Thyroid gland (tissue), 4 donors: ENCODE results near the gene COL9A3. TPM values are rescaled to one million over a fixed set of nuclear protein-coding genes. Genes with fewer than 3 reads are reported as not detected.

Source experiments
- DNase-seq, 2 donors: peaks; one replicate each; pipeline ENCODE4 v3.0.0-alpha.2; 2019
- H3K27ac ChIP-seq, 3 donors: fragments of 200-600 bp; sonication (generic); 1 replicate in 2 of 3; 2 replicates in 1 of 3; pipeline ENCODE4 v1.5.1; 2016 to 2019; ENCODE audit warnings: mild to moderate bottlenecking in 1 of 3, moderate library complexity in 1 of 3
- H3K27me3 ChIP-seq: fragments of 200-600 bp; sonication (generic); one replicate; pipeline ENCODE4 v1.5.1; 2019
- H3K36me3 ChIP-seq, 2 donors: fragments of 200-600 bp; sonication (generic); one replicate each; pipeline ENCODE4 v1.5.1; 2016 to 2019
- H3K4me1 ChIP-seq, 2 donors: fragments of 200-600 bp; sonication (generic); one replicate each; pipeline ENCODE4 v1.5.1; 2017 to 2019
- H3K4me3 ChIP-seq, 3 donors: fragments of 200-600 bp; sonication (generic); replicated peaks in 1 of 3; 1 replicate in 2 of 3; 2 replicates in 1 of 3; pipeline ENCODE4 v1.5.1; 2016; ENCODE audit warnings: mild to moderate bottlenecking in 1 of 3
- H3K9me3 ChIP-seq: fragments of 200-600 bp; sonication (generic); one replicate; pipeline ENCODE4 v1.5.1; 2017
- POLR2A ChIP-seq, 2 donors: fragments of 450-650 bp; IDR thresholded peaks; one replicate each; pipeline ENCODE4 v1.6.1; 2017; ENCODE audit warnings: antibody characterized with exemption in 2 of 2, mild to moderate bottlenecking in 2 of 2, moderate library complexity in 1 of 2
- WGBS, 2 donors: methylation state at CpG; one replicate each; pipeline ENCODE4 v1.1.5; 2017; 5-methylcytosine and 5-hydroxymethylcytosine counted together
- intact Hi-C: fragments of 100-400 bp; cut with DNase I; formaldehyde crosslinking; loops from one replicate; pipeline ENCODE4 v1.15.1; 2023
- total RNA-seq, 4 donors: library from RNA; depleted of rRNA; stranded (reverse); fragments of >200 nt; gene quantifications; one replicate each; pipeline ENCODE4 v1.2.3, GENCODE V29; 2016
- TF ChIP-seq, protein P1 (sequence below), 6 experiments: fragments of 200-600 bp in 3 of 6; fragments of 450-650 bp in 3 of 6; sonication (generic) in 3 of 6; IDR thresholded peaks; one replicate each; pipeline ENCODE4 v1.5.1; 2016 to 2019; ENCODE audit warnings: antibody characterized with exemption in 6 of 6, mild to moderate bottlenecking in 2 of 6, inconsistent platforms in 1 of 6, moderate library complexity in 1 of 6

Gene COL9A3
- total RNA-seq, 4 donors from 2014 or later: 5.3 to 113 (median 62.8) TPM

DNA sequence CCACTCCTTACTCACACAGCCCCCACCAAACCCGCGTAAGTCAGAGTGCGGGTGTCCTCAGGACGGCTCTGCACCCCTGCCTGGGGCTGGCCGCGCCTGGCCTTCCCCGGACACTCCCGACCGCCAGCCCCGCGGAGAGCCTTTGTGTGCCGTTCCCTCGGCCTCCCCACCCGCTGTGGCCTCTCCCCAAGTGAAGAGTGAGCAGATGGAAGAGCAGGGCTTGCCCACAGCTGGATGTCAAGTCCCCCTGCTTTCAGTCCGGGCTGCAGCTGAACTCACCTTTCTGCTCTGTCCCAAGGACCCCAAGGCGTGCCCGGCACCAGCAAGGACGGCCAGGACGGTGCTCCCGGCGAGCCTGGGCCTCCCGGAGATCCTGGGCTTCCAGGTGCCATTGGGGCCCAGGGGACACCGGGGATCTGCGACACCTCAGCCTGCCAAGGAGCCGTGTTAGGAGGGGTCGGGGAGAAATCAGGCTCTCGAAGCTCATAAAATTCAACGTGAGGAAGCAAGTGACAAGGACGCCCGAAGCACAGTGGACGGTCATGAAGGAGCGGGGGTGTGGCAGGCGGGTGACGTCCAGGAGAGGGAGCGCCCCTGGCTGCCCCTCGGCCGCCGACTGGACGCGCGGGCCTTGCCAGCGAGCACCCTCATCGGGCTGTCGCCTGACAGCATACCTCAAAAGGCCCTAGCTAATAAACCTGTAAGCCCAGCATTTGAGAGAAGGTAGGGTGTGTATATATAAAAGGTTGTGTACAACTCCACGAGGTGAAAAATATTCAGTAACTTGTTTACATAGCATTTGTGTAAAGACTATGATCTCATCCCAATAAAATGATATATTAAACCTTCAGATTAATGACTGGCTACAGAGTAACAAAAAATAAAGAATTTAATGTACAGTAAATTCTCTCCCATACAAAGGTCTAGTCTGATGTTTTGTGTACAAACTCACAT lies 23.7 kb downstream of the COL9A3 start:
- Histone ChIP-seq H3K4me3 (no peak overlapping the region), H3K27ac (no peak overlapping the region), H3K36me3 (peaks cover 0 to 3% of the 10 kb centered on the region in 2 donors), H3K9me3 (no peaks in the 10 kb centered on the region), H3K27me3 (no peaks in the 10 kb centered on the region), H3K4me1 (no peaks in the 10 kb centered on the region)
- no peak for DNase-seq
- WGBS, 2 donors: 86 to 87% methylated on average over 41 to 45 of the region's 45 CpGs
- intact Hi-C loops: no loop called here
- no peak for TF ChIP-seq POLR2A (IDR thresholded peaks at IDR 0.05)
- TF ChIP-seq, protein P1, sequence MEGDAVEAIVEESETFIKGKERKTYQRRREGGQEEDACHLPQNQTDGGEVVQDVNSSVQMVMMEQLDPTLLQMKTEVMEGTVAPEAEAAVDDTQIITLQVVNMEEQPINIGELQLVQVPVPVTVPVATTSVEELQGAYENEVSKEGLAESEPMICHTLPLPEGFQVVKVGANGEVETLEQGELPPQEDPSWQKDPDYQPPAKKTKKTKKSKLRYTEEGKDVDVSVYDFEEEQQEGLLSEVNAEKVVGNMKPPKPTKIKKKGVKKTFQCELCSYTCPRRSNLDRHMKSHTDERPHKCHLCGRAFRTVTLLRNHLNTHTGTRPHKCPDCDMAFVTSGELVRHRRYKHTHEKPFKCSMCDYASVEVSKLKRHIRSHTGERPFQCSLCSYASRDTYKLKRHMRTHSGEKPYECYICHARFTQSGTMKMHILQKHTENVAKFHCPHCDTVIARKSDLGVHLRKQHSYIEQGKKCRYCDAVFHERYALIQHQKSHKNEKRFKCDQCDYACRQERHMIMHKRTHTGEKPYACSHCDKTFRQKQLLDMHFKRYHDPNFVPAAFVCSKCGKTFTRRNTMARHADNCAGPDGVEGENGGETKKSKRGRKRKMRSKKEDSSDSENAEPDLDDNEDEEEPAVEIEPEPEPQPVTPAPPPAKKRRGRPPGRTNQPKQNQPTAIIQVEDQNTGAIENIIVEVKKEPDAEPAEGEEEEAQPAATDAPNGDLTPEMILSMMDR (IDR thresholded peaks at IDR 0.05): no peak

DNA sequence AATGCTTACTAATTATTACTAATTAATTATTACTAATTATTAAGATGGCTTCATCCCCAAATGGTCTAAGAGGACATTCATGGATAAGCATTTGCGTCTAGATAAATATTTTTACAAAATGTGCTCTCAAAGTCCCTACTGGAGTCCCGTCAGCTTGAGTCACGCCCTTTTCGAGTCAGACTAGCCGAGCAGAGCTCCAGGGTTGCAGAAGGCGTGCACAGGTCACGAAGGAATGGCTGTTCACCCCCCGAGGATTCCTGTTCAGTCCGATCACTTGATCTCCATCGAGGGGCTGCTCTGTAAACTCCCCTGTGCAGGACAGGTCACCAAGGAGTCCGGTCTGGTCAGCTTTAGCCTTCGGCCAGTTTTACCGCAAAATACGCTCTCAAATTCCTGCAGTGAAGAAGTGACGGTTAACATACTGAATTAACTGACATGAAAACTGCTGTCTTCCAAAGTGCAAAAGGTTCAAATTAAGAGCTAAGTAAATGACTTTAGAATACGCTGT lies 24.9 kb downstream of the COL9A3 start:
- TF ChIP-seq, protein P1 (IDR thresholded peaks at IDR 0.05): no peak
- TF ChIP-seq POLR2A (IDR thresholded peaks at IDR 0.05): no peak
- Histone ChIP-seq H3K4me3 (no peak overlapping the region), H3K27me3 (no peaks in the 10 kb centered on the region), H3K4me1 (no peaks in the 10 kb centered on the region), H3K9me3 (no peaks in the 10 kb centered on the region), H3K36me3 (peaks cover 0 to 3% of the 10 kb centered on the region in 2 donors), H3K27ac (no peak overlapping the region)
- WGBS, 2 donors: 81% methylated on average over 16 of the region's 16 CpGs
- DNase-seq: no peak
- intact Hi-C loops: no loop called here

DNA sequence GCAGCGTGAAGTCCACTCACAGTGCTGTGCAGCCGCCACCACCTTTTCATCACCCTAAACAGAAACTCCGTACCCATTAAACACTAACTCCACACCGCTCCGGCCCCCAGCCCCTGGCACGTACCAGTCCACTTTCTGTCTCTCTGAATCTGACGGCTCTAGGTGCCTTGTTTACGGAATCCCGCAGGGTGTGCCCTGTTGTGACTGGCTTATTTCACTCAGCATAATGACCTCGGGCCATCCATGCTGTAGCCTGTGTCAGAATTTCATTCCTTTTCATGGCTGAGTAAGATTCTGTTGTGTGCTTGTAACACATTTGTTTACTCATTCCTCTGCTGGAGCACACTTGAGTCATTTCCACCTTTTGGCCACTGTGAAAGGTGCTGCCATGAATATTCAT lies 26.8 kb downstream of the COL9A3 start:
- WGBS, 2 donors: 94 to 95% methylated on average over 10 of the region's 10 CpGs
- H3K27ac ChIP-seq: no peak overlapping the region
- no peaks in the 10 kb centered on the region for H3K27me3 ChIP-seq
- H3K36me3 ChIP-seq: peaks cover 0 to 3% of the 10 kb centered on the region in 2 donors
- intact Hi-C loops: no loop called here
- H3K9me3 ChIP-seq: no peaks in the 10 kb centered on the region
- TF ChIP-seq POLR2A (IDR thresholded peaks at IDR 0.05): no peak
- TF ChIP-seq, protein P1 (IDR thresholded peaks at IDR 0.05): no peak
- no peak overlapping the region for H3K4me3 ChIP-seq
- no peak for DNase-seq
- peaks cover 11 to 12% of the 10 kb centered on the region in 2 donors for H3K4me1 ChIP-seq

DNA sequence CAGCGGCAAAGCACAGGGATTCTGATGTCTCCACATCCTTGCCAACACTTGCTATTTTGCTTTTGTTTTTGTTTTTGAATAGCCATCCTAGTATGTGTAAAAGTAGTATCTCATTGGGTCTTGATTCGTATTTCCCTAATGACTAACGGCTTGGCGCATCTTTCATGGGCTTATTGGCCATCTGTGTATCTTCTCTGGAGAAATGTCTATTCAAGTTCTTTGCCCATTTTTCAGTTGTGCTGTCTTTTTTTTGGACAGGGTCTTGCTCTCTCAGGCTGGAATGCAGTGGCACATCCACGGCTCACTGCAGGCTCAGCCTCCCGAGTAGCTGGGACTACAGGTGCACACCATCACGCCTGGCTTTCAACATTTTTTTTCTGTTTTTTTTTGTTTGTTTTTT lies 27.3 kb downstream of the COL9A3 start:
- H3K27me3 ChIP-seq: no peaks in the 10 kb centered on the region
- intact Hi-C loops: no loop called here

More for the DNA sequence above, 27.3 kb downstream of the COL9A3 start:
- no peak for DNase-seq
- H3K27ac ChIP-seq: no peak overlapping the region
- H3K36me3 ChIP-seq: peaks cover 0 to 3% of the 10 kb centered on the region in 2 donors
- TF ChIP-seq POLR2A (IDR thresholded peaks at IDR 0.05): no peak
- TF ChIP-seq, protein P1 (IDR thresholded peaks at IDR 0.05): no peak
- H3K4me3 ChIP-seq: no peak overlapping the region
- H3K9me3 ChIP-seq: no peaks in the 10 kb centered on the region
- H3K4me1 ChIP-seq: peaks cover 16 to 17% of the 10 kb centered on the region in 2 donors
- 96 to 97% methylated on average over 7 of the region's 7 CpGs for WGBS, 2 donors
